Measurements from ENCODE around the gene AKR1E2. TPM values are rescaled to one million over a fixed set of nuclear protein-coding genes. Genes with fewer than 3 reads are reported as not detected.

AKR1E2 gene
- total RNA-seq, 1 experiment from 2014 or later, result 0.36 TPM

DNA sequence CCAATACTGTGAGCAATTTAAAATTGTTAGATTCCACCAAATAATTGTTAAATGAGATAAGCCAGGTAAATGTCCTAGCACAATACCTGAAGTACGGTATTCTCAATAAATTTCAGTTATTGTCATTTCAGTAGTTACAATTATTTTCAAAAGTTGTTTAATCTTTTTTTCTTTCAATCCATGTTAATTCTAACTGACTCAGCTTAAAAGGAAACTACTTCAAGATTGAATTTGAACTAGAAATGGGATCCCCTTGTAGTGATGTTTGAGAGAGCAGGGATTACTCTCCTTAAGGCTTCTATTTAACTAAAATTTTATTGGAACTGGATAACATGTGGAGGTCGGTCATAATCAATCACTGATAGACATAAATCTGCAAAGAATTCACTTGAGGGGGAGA is 6.9 kb upstream of the AKR1E2 start:
- no peaks in the 10 kb centered on the region for H3K36me3 ChIP-seq (ENCODE audit: low read depth, low read length)
- TF ChIP-seq EZH2phosphoT487 (IDR thresholded peaks at IDR 0.05; ENCODE audit: borderline replicate concordance, low read length), result no peak
- TF ChIP-seq, protein P1, sequence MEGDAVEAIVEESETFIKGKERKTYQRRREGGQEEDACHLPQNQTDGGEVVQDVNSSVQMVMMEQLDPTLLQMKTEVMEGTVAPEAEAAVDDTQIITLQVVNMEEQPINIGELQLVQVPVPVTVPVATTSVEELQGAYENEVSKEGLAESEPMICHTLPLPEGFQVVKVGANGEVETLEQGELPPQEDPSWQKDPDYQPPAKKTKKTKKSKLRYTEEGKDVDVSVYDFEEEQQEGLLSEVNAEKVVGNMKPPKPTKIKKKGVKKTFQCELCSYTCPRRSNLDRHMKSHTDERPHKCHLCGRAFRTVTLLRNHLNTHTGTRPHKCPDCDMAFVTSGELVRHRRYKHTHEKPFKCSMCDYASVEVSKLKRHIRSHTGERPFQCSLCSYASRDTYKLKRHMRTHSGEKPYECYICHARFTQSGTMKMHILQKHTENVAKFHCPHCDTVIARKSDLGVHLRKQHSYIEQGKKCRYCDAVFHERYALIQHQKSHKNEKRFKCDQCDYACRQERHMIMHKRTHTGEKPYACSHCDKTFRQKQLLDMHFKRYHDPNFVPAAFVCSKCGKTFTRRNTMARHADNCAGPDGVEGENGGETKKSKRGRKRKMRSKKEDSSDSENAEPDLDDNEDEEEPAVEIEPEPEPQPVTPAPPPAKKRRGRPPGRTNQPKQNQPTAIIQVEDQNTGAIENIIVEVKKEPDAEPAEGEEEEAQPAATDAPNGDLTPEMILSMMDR (conservative IDR thresholded peaks at IDR 0.05; ENCODE audit: low read depth, low read length), result no peak
- TF ChIP-seq EZH2 (IDR thresholded peaks at IDR 0.05; ENCODE audit: low read length, unreplicated experiment), result no peak
- ChIA-PET POLR2A (ENCODE audit: unreplicated experiment) (no interaction called here), CTCF (no interaction called here)
- H3K4me1 ChIP-seq (ENCODE audit: insufficient read depth, low read length), result no peaks in the 10 kb centered on the region
- H3K9me3 ChIP-seq (ENCODE audit: low read length), result no peaks in the 10 kb centered on the region
- no peaks in the 10 kb centered on the region for H3K27me3 ChIP-seq (ENCODE audit: low read length)
- no peak overlapping the region for H3K9ac ChIP-seq (ENCODE audit: low read length)
- intact Hi-C loops (cut with micrococcal nuclease), result no loop called here
- ATAC-seq, result no peak
- H3K27ac ChIP-seq (ENCODE audit: low read length), result no peak overlapping the region
- H3K4me3 ChIP-seq (ENCODE audit: low read length), result no peak overlapping the region
- H4K20me1 ChIP-seq (ENCODE audit: low read length), result no peaks in the 10 kb centered on the region
- no peak overlapping the region for H3K4me2 ChIP-seq (ENCODE audit: low read length)
- no TSS peak for BruUV-seq (replicated peaks)
- H3K79me2 ChIP-seq (ENCODE audit: low read length), result no peaks in the 10 kb centered on the region
- no peak for DNase-seq
- H2AFZ ChIP-seq (ENCODE audit: low read length), result no peak overlapping the region
- H3F3A ChIP-seq (ENCODE audit: low read length, unreplicated experiment), result no peaks in the 10 kb centered on the region
- H3K9me2 ChIP-seq (replicated peaks; ENCODE audit: low read length), result no peaks in the 10 kb centered on the region

DNA sequence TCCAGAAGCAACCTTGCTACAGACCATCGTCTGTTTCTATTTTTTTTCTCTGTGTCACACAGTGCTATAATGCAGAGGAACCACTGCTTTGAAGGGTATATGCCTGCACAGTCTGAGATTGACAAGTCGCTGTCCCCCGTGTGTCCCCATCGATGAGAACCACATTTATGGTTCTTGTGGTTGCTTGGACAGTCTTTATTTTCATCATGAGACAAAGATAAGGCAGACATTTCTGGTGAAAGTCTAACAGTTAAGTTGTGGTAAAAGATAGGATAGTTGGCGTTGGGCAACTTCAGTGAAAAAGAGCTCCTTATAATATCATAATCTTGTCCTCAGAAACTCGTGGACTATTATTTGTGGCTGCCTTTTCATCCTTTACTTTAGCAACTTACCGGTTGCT is 6.3 kb upstream of the AKR1E2 start:
- intact Hi-C loops (cut with micrococcal nuclease), result no loop called here
- no TSS peak for BruUV-seq (replicated peaks)
- H4K20me1 ChIP-seq (ENCODE audit: low read length), result no peaks in the 10 kb centered on the region
- H3F3A ChIP-seq (ENCODE audit: low read length, unreplicated experiment), result no peaks in the 10 kb centered on the region
- H3K4me3 ChIP-seq (ENCODE audit: low read length), result no peak overlapping the region
- no peak overlapping the region for H3K27ac ChIP-seq (ENCODE audit: low read length)
- no peak overlapping the region for H3K9ac ChIP-seq (ENCODE audit: low read length)
- no peak overlapping the region for H3K4me2 ChIP-seq (ENCODE audit: low read length)
- no peak for TF ChIP-seq EZH2 (IDR thresholded peaks at IDR 0.05; ENCODE audit: low read length, unreplicated experiment)
- TF ChIP-seq, protein P1 (conservative IDR thresholded peaks at IDR 0.05; ENCODE audit: low read depth, low read length), result no peak
- no peak for TF ChIP-seq EZH2phosphoT487 (IDR thresholded peaks at IDR 0.05; ENCODE audit: borderline replicate concordance, low read length)
- H2AFZ ChIP-seq (ENCODE audit: low read length), result no peak overlapping the region
- no peaks in the 10 kb centered on the region for H3K79me2 ChIP-seq (ENCODE audit: low read length)
- H3K9me2 ChIP-seq (replicated peaks; ENCODE audit: low read length), result no peaks in the 10 kb centered on the region
- POLR2A ChIA-PET (ENCODE audit: unreplicated experiment), result no interaction called here
- no peaks in the 10 kb centered on the region for H3K9me3 ChIP-seq (ENCODE audit: low read length)
- DNase-seq, result no peak
- CTCF ChIA-PET, result no interaction called here
- no peaks in the 10 kb centered on the region for H3K27me3 ChIP-seq (ENCODE audit: low read length)
- no peaks in the 10 kb centered on the region for H3K4me1 ChIP-seq (ENCODE audit: insufficient read depth, low read length)
- no peaks in the 10 kb centered on the region for H3K36me3 ChIP-seq (ENCODE audit: low read depth, low read length)
- ATAC-seq, result no peak

DNA sequence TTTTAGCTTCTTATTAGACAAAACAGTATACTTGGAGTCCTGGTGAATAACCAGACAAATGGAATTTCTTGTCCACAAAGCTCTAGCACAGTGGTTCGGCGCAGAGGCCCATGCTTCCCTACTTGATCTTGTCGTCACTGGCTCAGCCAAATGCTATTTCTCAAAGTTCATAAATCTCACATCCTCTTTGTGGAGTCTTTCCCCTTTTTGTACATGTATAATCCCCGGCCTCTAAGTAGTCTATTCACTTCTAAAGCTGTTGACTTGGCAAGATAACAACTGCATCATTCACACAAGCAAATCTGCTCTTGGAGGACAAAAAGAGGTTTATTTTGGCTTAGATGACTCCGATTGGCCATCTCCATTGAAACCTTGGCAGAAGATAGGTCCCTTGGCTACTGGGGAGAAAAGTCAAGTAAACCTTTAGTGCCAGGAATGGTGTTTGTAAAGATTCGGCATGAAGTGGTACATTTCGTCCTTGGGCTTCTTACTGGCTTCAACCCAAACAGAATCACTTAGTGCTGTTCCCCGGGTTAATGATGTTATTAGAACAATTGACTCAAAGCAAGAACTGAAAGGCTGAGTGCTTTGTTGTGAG is 5.1 kb upstream of the AKR1E2 start:
- no peak for ATAC-seq
- Histone ChIP-seq H3K27ac (ENCODE audit: low read length) (no peak overlapping the region), H3K9me3 (ENCODE audit: low read length) (no peaks in the 10 kb centered on the region), H3K9me2 (replicated peaks; ENCODE audit: low read length) (no peaks in the 10 kb centered on the region), H3K4me3 (ENCODE audit: low read length) (no peak overlapping the region), H4K20me1 (ENCODE audit: low read length) (no peaks in the 10 kb centered on the region), H2AFZ (ENCODE audit: low read length) (no peak overlapping the region), H3K4me1 (ENCODE audit: insufficient read depth, low read length) (no peaks in the 10 kb centered on the region), H3K9ac (ENCODE audit: low read length) (no peak overlapping the region), H3K79me2 (ENCODE audit: low read length) (no peaks in the 10 kb centered on the region), H3K27me3 (ENCODE audit: low read length) (no peaks in the 10 kb centered on the region), H3K36me3 (ENCODE audit: low read depth, low read length) (no peaks in the 10 kb centered on the region), H3K4me2 (ENCODE audit: low read length) (no peak overlapping the region), H3F3A (ENCODE audit: low read length, unreplicated experiment) (no peaks in the 10 kb centered on the region)
- no peak for TF ChIP-seq EZH2phosphoT487 (IDR thresholded peaks at IDR 0.05; ENCODE audit: borderline replicate concordance, low read length)
- TF ChIP-seq EZH2 (IDR thresholded peaks at IDR 0.05; ENCODE audit: low read length, unreplicated experiment), result no peak
- TF ChIP-seq, protein P1 (conservative IDR thresholded peaks at IDR 0.05; ENCODE audit: low read depth, low read length), result no peak
- CTCF ChIA-PET, result no interaction called here
- DNase-seq, result no peak
- POLR2A ChIA-PET (ENCODE audit: unreplicated experiment), result no interaction called here
- no TSS peak for BruUV-seq (replicated peaks)
- intact Hi-C loops (cut with micrococcal nuclease), result no loop called here

All from PC-3 (cell line).